ENCODE data around the gene CCT2. TPM values are rescaled to one million over a fixed set of nuclear protein-coding genes. Genes with fewer than 3 reads are reported as not detected.

Gene CCT2
- total and polyA plus RNA-seq, 2 donors (not counting 1 experiment from before 2014, with no cell fraction given) = 58.2 to 125 TPM

GRCh38 chr12:69580074-69580473 is 5.2 kb upstream of the CCT2 start:
- Histone ChIP-seq H3K9me3 (ENCODE audit: control extremely low read depth in 1 of 3, control insufficient read depth in 2 of 3, insufficient read depth in 1 of 3, low read length in 2 of 3) (no peaks in the 10 kb centered on the region), H3K36me3 (replicated peaks in 1 of 2; ENCODE audit: control extremely low read depth in 1 of 2, control insufficient read depth in 1 of 2, extremely low read depth in 1 of 2, insufficient read depth in 2 of 2, low read length in 1 of 2) (peaks cover 1 to 3% of the 10 kb centered on the region in 2 experiments), H3K27ac (ENCODE audit: low read length in 2 of 2) (no peak overlapping the region), H3K4me1 (ENCODE audit: control insufficient read depth in 2 of 2, insufficient read depth in 2 of 2, low read length in 2 of 2) (peaks cover 0 to 2% of the 10 kb centered on the region in 2 donors), H3K9ac (ENCODE audit: low read length) (no peak overlapping the region), H4K20me1 (ENCODE audit: control insufficient read depth, insufficient read depth, low read length, poor library complexity, severe bottlenecking) (no peaks in the 10 kb centered on the region), H3K4me3 (ENCODE audit: control extremely low read depth in 1 of 5, extremely low read depth in 1 of 5, insufficient read depth in 1 of 5, low read depth in 2 of 5, low read length in 4 of 5) (no peak overlapping the region), H3K79me2 (ENCODE audit: control insufficient read depth, insufficient read depth, low read length) (peaks cover 4% of the 10 kb centered on the region), H2AFZ (ENCODE audit: insufficient read depth, low read depth, low read length, poor library complexity, severe bottlenecking) (no peak overlapping the region), H3K4me2 (replicated peaks; ENCODE audit: low read depth, low read length, poor library complexity, severe bottlenecking) (no peak overlapping the region), H3K27me3 (replicated peaks in 1 of 4; ENCODE audit: control extremely low read depth in 1 of 4, control insufficient read depth in 3 of 4, insufficient read depth in 4 of 4, low read length in 3 of 4) (no peaks in the 10 kb centered on the region)
- Mint-ChIP-seq H3K9me3 (ENCODE audit: insufficient read depth) (no peaks in the 10 kb centered on the region), H3K27ac (no peak overlapping the region), H3K27me3 (no peaks in the 10 kb centered on the region), H3K4me1 (peaks cover 2% of the 10 kb centered on the region), H3K4me3 (no peak overlapping the region)
- DNase-seq (no peak), ATAC-seq (ENCODE audit: low read depth) (no peak)
- intact Hi-C loops (cut with micrococcal nuclease) = no loop called here
- ChIA-PET CTCF (interaction anchor here (0.5 to 3.3 kb wide), 5 partner anchors 10 to 289 kb away, joined by 3 to 35 read pairs (median 4); no protein-coding TSS in a partner anchor), POLR2A (no interaction called here)
- TF ChIP-seq EZH2 (IDR thresholded peaks at IDR 0.05; ENCODE audit: borderline replicate concordance, insufficient read depth, low read depth, low read length, poor library complexity, severe bottlenecking) (no peak), CTCF (IDR thresholded peaks at IDR 0.05) (no peak)
- WGBS (ENCODE audit: insufficient coverage) = 100% methylated on average over 1 of the region's 1 CpG

- CTCF ChIA-PET = interaction anchor here (3.0 kb wide), 1 partner anchor 12 kb away, joined by 19 read pairs; no protein-coding TSS in a partner anchor
- Mint-ChIP-seq H3K4me1 (peaks cover 14% of the 10 kb centered on the region), H3K9me3 (ENCODE audit: insufficient read depth) (no peaks in the 10 kb centered on the region), H3K4me3 (no peak overlapping the region), H3K27ac (no peak overlapping the region), H3K27me3 (no peaks in the 10 kb centered on the region)
- peaks cover 6 to 11% of the 10 kb centered on the region in 2 donors for H3K4me1 ChIP-seq (ENCODE audit: control insufficient read depth in 2 of 2, insufficient read depth in 2 of 2, low read length in 2 of 2)
- no peak overlapping the region for H3K4me2 ChIP-seq (replicated peaks; ENCODE audit: low read depth, low read length, poor library complexity, severe bottlenecking)
- H4K20me1 ChIP-seq (ENCODE audit: control insufficient read depth, insufficient read depth, low read length, poor library complexity, severe bottlenecking) = peaks cover 13% of the 10 kb centered on the region
- no peak overlapping the region for H2AFZ ChIP-seq (ENCODE audit: insufficient read depth, low read depth, low read length, poor library complexity, severe bottlenecking)
- ATAC-seq (ENCODE audit: low read depth) (no peak), DNase-seq (no peak)
- H3K79me2 ChIP-seq (ENCODE audit: control insufficient read depth, insufficient read depth, low read length) = peaks cover 26% of the 10 kb centered on the region
- POLR2A ChIA-PET = no interaction called here
- no peak overlapping the region for H3K27ac ChIP-seq (ENCODE audit: low read length in 2 of 2)
- no peaks in the 10 kb centered on the region for H3K9me3 ChIP-seq (ENCODE audit: control extremely low read depth in 1 of 3, control insufficient read depth in 2 of 3, insufficient read depth in 1 of 3, low read length in 2 of 3)
- H3K9ac ChIP-seq (ENCODE audit: low read length) = no peak overlapping the region
- H3K27me3 ChIP-seq (replicated peaks in 1 of 4; ENCODE audit: control extremely low read depth in 1 of 4, control insufficient read depth in 3 of 4, insufficient read depth in 4 of 4, low read length in 3 of 4) = no peaks in the 10 kb centered on the region
- intact Hi-C loops (cut with micrococcal nuclease) = no loop called here
- no peak overlapping the region for H3K4me3 ChIP-seq (ENCODE audit: control extremely low read depth in 1 of 5, extremely low read depth in 1 of 5, insufficient read depth in 1 of 5, low read depth in 2 of 5, low read length in 4 of 5)
- peaks cover 6 to 16% of the 10 kb centered on the region in 2 experiments for H3K36me3 ChIP-seq (replicated peaks in 1 of 2; ENCODE audit: control extremely low read depth in 1 of 2, control insufficient read depth in 1 of 2, extremely low read depth in 1 of 2, insufficient read depth in 2 of 2, low read length in 1 of 2)
- TF ChIP-seq EZH2 (IDR thresholded peaks at IDR 0.05; ENCODE audit: borderline replicate concordance, insufficient read depth, low read depth, low read length, poor library complexity, severe bottlenecking) (no peak), CTCF (IDR thresholded peaks at IDR 0.05) (no peak)
Observed at GRCh38 chr12:69583203-69583602, 2.1 kb upstream of the CCT2 start.

Measured in B cell (primary cell).